ENCODE results near the gene SPRN. TPM values are rescaled to one million over a fixed set of nuclear protein-coding genes. Genes with fewer than 3 reads are reported as not detected.

SPRN gene
- total and polyA plus RNA-seq, 2 of the 4 experiments (the other 2 are of a cell fraction) = 0.36 to 2.3 TPM

GRCh38 chr10:133451346-133451745 lies 26.9 kb upstream of the SPRN start:
- H3K27ac ChIP-seq (ENCODE audit: insufficient read depth, low read length) = no peak overlapping the region
- H4K20me1 ChIP-seq (ENCODE audit: insufficient read depth, low read length) = no peaks in the 10 kb centered on the region
- no peak for ATAC-seq (ENCODE audit: low read depth)
- peaks cover 11% of the 10 kb centered on the region for H3K9me3 ChIP-seq (ENCODE audit: control insufficient read depth, insufficient read depth, low read length)
- H3K36me3 ChIP-seq (ENCODE audit: control insufficient read depth, insufficient read depth, low read length) = no peaks in the 10 kb centered on the region
- POLR2A ChIA-PET (ENCODE audit: unreplicated experiment) = no interaction called here
- dilution Hi-C loops (cut with HindIII; ENCODE audit: low sequenced_read_pairs, unreplicated experiment) = no loop called here
- H4K91ac ChIP-seq (ENCODE audit: insufficient read depth, low read depth, low read length) = no peak overlapping the region
- no peak overlapping the region for H2AFZ ChIP-seq (replicated peaks; ENCODE audit: low read length, poor library complexity)
- H3K4ac ChIP-seq (ENCODE audit: low read depth, low read length) = no peak overlapping the region
- TF ChIP-seq MXI1 (IDR thresholded peaks at IDR 0.05; ENCODE audit: borderline replicate concordance, low read depth, low read length) (no peak), CEBPB (IDR thresholded peaks at IDR 0.05; ENCODE audit: low read depth, low read length) (no peak), MAZ (IDR thresholded peaks at IDR 0.05; ENCODE audit: borderline replicate concordance, low read depth, low read length) (no peak), USF2 (IDR thresholded peaks at IDR 0.05; ENCODE audit: low read depth, low read length) (no peak), BHLHE40 (IDR thresholded peaks at IDR 0.05; ENCODE audit: low read depth, low read length) (no peak), CHD1 (IDR thresholded peaks at IDR 0.05; ENCODE audit: low read depth, low read length) (no peak), SMC3 (IDR thresholded peaks at IDR 0.05; ENCODE audit: low read depth, low read length) (no peak), RFX5 (IDR thresholded peaks at IDR 0.05; ENCODE audit: low read depth, low read length) (no peak), CTCF (conservative IDR thresholded peaks at IDR 0.05; ENCODE audit: low read depth, low read length) (no peak), ELK1 (IDR thresholded peaks at IDR 0.05; ENCODE audit: borderline replicate concordance, low read depth, low read length) (no peak), MAFK (IDR thresholded peaks at IDR 0.05; ENCODE audit: low read depth, low read length) (no peak), RAD21 (IDR thresholded peaks at IDR 0.05; ENCODE audit: low read length) (no peak), NFE2L2 (IDR thresholded peaks at IDR 0.05; ENCODE audit: low read depth, low read length) (no peak), RCOR1 (IDR thresholded peaks at IDR 0.05; ENCODE audit: insufficient replicate concordance, low read length) (no peak), FOS (IDR thresholded peaks at IDR 0.05; ENCODE audit: low read depth, low read length) (no peak), POLR2A (IDR thresholded peaks at IDR 0.05; ENCODE audit: low read depth, low read length) (no peak)
- H2BK5ac ChIP-seq (ENCODE audit: low read depth, low read length, poor library complexity, severe bottlenecking) = no peak overlapping the region
- WGBS, 2 experiments (ENCODE audit: extremely low coverage in 2 of 2, insufficient read length in 1 of 2) = no CpG with 5 or more reads among the region's 4 CpGs
- H4K8ac ChIP-seq (ENCODE audit: low read depth in 2 of 2, low read length in 2 of 2) = no peak overlapping the region
- H3K18ac ChIP-seq (ENCODE audit: low read depth, low read length) = no peak overlapping the region
- CTCF ChIA-PET = no interaction called here
- no peaks in the 10 kb centered on the region for H3K79me1 ChIP-seq (ENCODE audit: low read depth in 1 of 2, low read length in 2 of 2)
- no peak overlapping the region for H3K9ac ChIP-seq (ENCODE audit: low read depth, low read length)
- no peak for DNase-seq
- intact Hi-C loops (cut with micrococcal nuclease) = no loop called here
- no peak overlapping the region for H3K56ac ChIP-seq (ENCODE audit: extremely low read depth, insufficient read depth, low read length)
- H4K5ac ChIP-seq (ENCODE audit: low read depth, low read length) = no peak overlapping the region
- H2BK120ac ChIP-seq (ENCODE audit: low read depth, low read length) = no peak overlapping the region
- H3K9me1 ChIP-seq (ENCODE audit: insufficient read depth, low read length) = no peaks in the 10 kb centered on the region
- H3K23ac ChIP-seq (ENCODE audit: low read depth, low read length) = no peak overlapping the region
- H3K4me1 ChIP-seq (ENCODE audit: control insufficient read depth, insufficient read depth, low read length) = no peaks in the 10 kb centered on the region
- no TSS peak for BruUV-seq (replicated peaks)
- H2AK9ac ChIP-seq (replicated peaks; ENCODE audit: low read depth, low read length, poor library complexity) = no peak overlapping the region
- H2BK20ac ChIP-seq (ENCODE audit: low read depth, low read length) = no peak overlapping the region
- in situ Hi-C loops (cut with MboI; ENCODE audit: low sequenced_read_pairs) = no loop called here
- no peaks in the 10 kb centered on the region for H3K27me3 ChIP-seq (ENCODE audit: control insufficient read depth, insufficient read depth, low read length)
- H2AK5ac ChIP-seq (ENCODE audit: low read depth, low read length) = no peak overlapping the region
- H2BK15ac ChIP-seq (ENCODE audit: low read depth, low read length) = no peak overlapping the region
- H3K4me3 ChIP-seq (ENCODE audit: insufficient read depth, low read depth, low read length) = no peak overlapping the region
- no peak overlapping the region for H3K14ac ChIP-seq (replicated peaks; ENCODE audit: low read depth, low read length)
- H3K4me2 ChIP-seq (ENCODE audit: low read depth, low read length) = no peak overlapping the region

All from IMR-90 (cell line).